ENCODE data around the gene FXYD2. TPM values are rescaled to one million over a fixed set of nuclear protein-coding genes. Genes with fewer than 3 reads are reported as not detected.

The FXYD2 gene
- total RNA-seq, 2 donors from 2014 or later = 0.98 to 1.5 TPM

GRCh38 chr11:117780456-117780855 is 44.1 kb downstream of the FXYD2 start:
- H3K9ac ChIP-seq (ENCODE audit: low read depth in 2 of 2, low read length in 2 of 2) = no peak overlapping the region
- no peaks in the 10 kb centered on the region for H3K4me1 ChIP-seq
- H3K9me3 ChIP-seq = no peaks in the 10 kb centered on the region
- H3K27ac ChIP-seq = no peak overlapping the region
- H3K4me3 ChIP-seq = no peak overlapping the region
- intact Hi-C loops (cut with DNase I) = no loop called here
- no peak for TF ChIP-seq CTCF (IDR thresholded peaks at IDR 0.05)
- no peak for DNase-seq
- no peaks in the 10 kb centered on the region for H3K27me3 ChIP-seq
- H3K36me3 ChIP-seq = no peaks in the 10 kb centered on the region

- TF ChIP-seq CTCF (IDR thresholded peaks at IDR 0.05) = no peak
- no peaks in the 10 kb centered on the region for H3K9me3 ChIP-seq
- no peak overlapping the region for H3K9ac ChIP-seq (ENCODE audit: low read depth in 2 of 2, low read length in 2 of 2)
- peak; percentile 53 for DNase-seq
- no peaks in the 10 kb centered on the region for H3K27me3 ChIP-seq
- H3K36me3 ChIP-seq = no peaks in the 10 kb centered on the region
- intact Hi-C loops (cut with DNase I) = no loop called here
- no peaks in the 10 kb centered on the region for H3K4me1 ChIP-seq
- no peak overlapping the region for H3K27ac ChIP-seq
- no peak overlapping the region for H3K4me3 ChIP-seq
Measured at GRCh38 chr11:117774553-117774952, 50.0 kb downstream of the FXYD2 start.

GRCh38 chr11:117772360-117772759 is 52.2 kb downstream of the FXYD2 start:
- H3K9ac ChIP-seq (ENCODE audit: low read depth in 2 of 2, low read length in 2 of 2) = no peak overlapping the region
- no peak for DNase-seq
- H3K4me1 ChIP-seq = no peaks in the 10 kb centered on the region
- no peaks in the 10 kb centered on the region for H3K9me3 ChIP-seq
- no peak overlapping the region for H3K4me3 ChIP-seq
- TF ChIP-seq CTCF (IDR thresholded peaks at IDR 0.05) = no peak
- no peaks in the 10 kb centered on the region for H3K27me3 ChIP-seq
- intact Hi-C loops (cut with DNase I) = no loop called here
- H3K36me3 ChIP-seq = no peaks in the 10 kb centered on the region
- no peak overlapping the region for H3K27ac ChIP-seq

- intact Hi-C loops (cut with DNase I) = no loop called here
- Histone ChIP-seq H3K9ac (ENCODE audit: low read depth in 2 of 2, low read length in 2 of 2) (no peak overlapping the region), H3K9me3 (no peaks in the 10 kb centered on the region), H3K4me1 (no peaks in the 10 kb centered on the region), H3K27me3 (no peaks in the 10 kb centered on the region), H3K27ac (no peak overlapping the region), H3K4me3 (no peak overlapping the region), H3K36me3 (no peaks in the 10 kb centered on the region)
- no peak for DNase-seq
- TF ChIP-seq CTCF (IDR thresholded peaks at IDR 0.05) = no peak
Measured at GRCh38 chr11:117771841-117772240, 52.7 kb downstream of the FXYD2 start.

- H3K4me1 ChIP-seq = no peaks in the 10 kb centered on the region
- DNase-seq = no peak
- TF ChIP-seq CTCF (IDR thresholded peaks at IDR 0.05) = no peak
- H3K9ac ChIP-seq (ENCODE audit: low read depth in 2 of 2, low read length in 2 of 2) = no peak overlapping the region
- H3K27me3 ChIP-seq = no peaks in the 10 kb centered on the region
- no peak overlapping the region for H3K4me3 ChIP-seq
- intact Hi-C loops (cut with DNase I) = no loop called here
- no peaks in the 10 kb centered on the region for H3K36me3 ChIP-seq
- no peak overlapping the region for H3K27ac ChIP-seq
- no peaks in the 10 kb centered on the region for H3K9me3 ChIP-seq
Measured at GRCh38 chr11:117771197-117771596, 53.3 kb downstream of the FXYD2 start.

- no peaks in the 10 kb centered on the region for H3K36me3 ChIP-seq
- DNase-seq = no peak
- H3K4me3 ChIP-seq = no peak overlapping the region
- H3K27me3 ChIP-seq = no peaks in the 10 kb centered on the region
- intact Hi-C loops (cut with DNase I) = no loop called here
- H3K4me1 ChIP-seq = no peaks in the 10 kb centered on the region
- no peak overlapping the region for H3K27ac ChIP-seq
- TF ChIP-seq CTCF (IDR thresholded peaks at IDR 0.05) = no peak
- H3K9ac ChIP-seq (ENCODE audit: low read depth in 2 of 2, low read length in 2 of 2) = no peak overlapping the region
- H3K9me3 ChIP-seq = no peaks in the 10 kb centered on the region
Measured at GRCh38 chr11:117770061-117770460, 54.5 kb downstream of the FXYD2 start.

Measured in colonic mucosa (tissue), 4 donors.